Trophoblast cell (in vitro differentiated cells and primary cell): ENCODE data around the gene UBR2.
"Not testable (repeated sequence)": the region's sequence is repeated elsewhere in the genome, so short reads cannot be mapped to it uniquely, and the experiment has no call there.

Source experiments
- DNase-seq, 2 donors: peaks; one replicate each; pipeline ENCODE4 v3.0.0-alpha.2; 2016
- H2AFZ ChIP-seq: 2 replicates; pipeline ENCODE4 v1.6.1; 2013; ENCODE audit warnings: low read length, moderate library complexity, mild to moderate bottlenecking; ENCODE audit not compliant: insufficient read depth, poor library complexity
- H2AK5ac ChIP-seq: 2 replicates; pipeline ENCODE4 v1.6.1; 2013; ENCODE audit warnings: mild to moderate bottlenecking, low read length
- H2BK120ac ChIP-seq: 2 replicates; pipeline ENCODE4 v1.6.1; 2013; ENCODE audit warnings: low read length, mild to moderate bottlenecking, moderate library complexity; ENCODE audit not compliant: insufficient read depth, poor library complexity
- H2BK12ac ChIP-seq: 2 replicates; pipeline ENCODE4 v1.6.1; 2013; ENCODE audit warnings: mild to moderate bottlenecking, low read length, moderate library complexity
- H2BK5ac ChIP-seq: 2 replicates; pipeline ENCODE4 v1.6.1; 2013; ENCODE audit warnings: low read length, low read depth, moderate library complexity, mild to moderate bottlenecking; ENCODE audit not compliant: poor library complexity
- H3K14ac ChIP-seq: 2 replicates; pipeline ENCODE4 v1.6.1; 2013; ENCODE audit warnings: mild to moderate bottlenecking, low read length
- H3K18ac ChIP-seq: 2 replicates; pipeline ENCODE4 v1.6.1; 2013; ENCODE audit warnings: mild to moderate bottlenecking, low read length
- H3K23ac ChIP-seq: 2 replicates; pipeline ENCODE4 v1.6.1; 2013; ENCODE audit warnings: low read length
- H3K27ac ChIP-seq: 2 replicates; pipeline ENCODE4 v1.5.1; 2013; ENCODE audit warnings: low read depth, mild to moderate bottlenecking, inconsistent platforms, low read length, moderate library complexity
- H3K27me3 ChIP-seq: 2 replicates; pipeline ENCODE4 v1.6.1; 2013; ENCODE audit warnings: inconsistent platforms, mild to moderate bottlenecking, low read length, moderate library complexity; ENCODE audit not compliant: insufficient read depth
- H3K36me3 ChIP-seq, 2 experiments: 1 replicate in 1 of 2; 2 replicates in 1 of 2; pipeline ENCODE4 v1.6.1; 2013; ENCODE audit warnings: low read length in 2 of 2, mild to moderate bottlenecking in 2 of 2, moderate library complexity in 1 of 2; ENCODE audit not compliant: insufficient read depth in 2 of 2, control insufficient read depth in 1 of 2
- H3K4ac ChIP-seq: 2 replicates; pipeline ENCODE4 v1.6.1; 2013; ENCODE audit warnings: low read depth, mild to moderate bottlenecking, low read length, moderate library complexity
- H3K4me1 ChIP-seq, 2 experiments: 1 replicate in 1 of 2; 2 replicates in 1 of 2; pipeline ENCODE4 v1.6.1; 2013; ENCODE audit warnings: low read length in 2 of 2, mild to moderate bottlenecking in 2 of 2, moderate library complexity in 1 of 2; ENCODE audit not compliant: insufficient read depth in 2 of 2, control insufficient read depth in 1 of 2
- H3K4me2 ChIP-seq: 2 replicates; pipeline ENCODE4 v1.6.1; 2013; ENCODE audit warnings: inconsistent platforms, mild to moderate bottlenecking, low read length, moderate library complexity
- H3K4me3 ChIP-seq: 2 replicates; pipeline ENCODE4 v1.5.1; 2013; ENCODE audit warnings: mild to moderate bottlenecking, low read depth, low read length, inconsistent platforms
- H3K79me1 ChIP-seq: one replicate; pipeline ENCODE4 v1.6.1; 2013; ENCODE audit warnings: low read length
- H3K79me2 ChIP-seq: 2 replicates; pipeline ENCODE4 v1.6.1; 2013; ENCODE audit warnings: low read length, mild to moderate bottlenecking; ENCODE audit not compliant: control insufficient read depth, insufficient read depth, poor library complexity
- H3K9ac ChIP-seq: 2 replicates; pipeline ENCODE4 v1.6.1; 2013; ENCODE audit warnings: mild to moderate bottlenecking, low read length
- H3K9me3 ChIP-seq: 2 replicates; pipeline ENCODE4 v1.6.1; 2013; ENCODE audit warnings: low read depth, mild to moderate bottlenecking, control low read depth, inconsistent platforms, low read length; ENCODE audit not compliant: insufficient read depth
- H4K12ac ChIP-seq: 2 replicates; pipeline ENCODE4 v1.6.1; 2013; ENCODE audit warnings: low read depth, mild to moderate bottlenecking, low read length, moderate library complexity
- H4K8ac ChIP-seq: 2 replicates; pipeline ENCODE4 v1.6.1; 2013; ENCODE audit warnings: low read depth, mild to moderate bottlenecking, low read length, moderate library complexity
- H4K91ac ChIP-seq: one replicate; pipeline ENCODE4 v1.6.1; 2013; ENCODE audit warnings: low read depth, mild to moderate bottlenecking, low read length, moderate library complexity
- WGBS: extraction: QIAGEN DNeasy Blood & Tissue Kit; methylation state at CpG from one replicate; pipeline ENCODE4 v1.1.7; 2013; ENCODE audit warnings: missing lambda C conversion rate; ENCODE audit not compliant: insufficient read length, insufficient coverage; ENCODE audit errors: extremely low coverage; 5-methylcytosine and 5-hydroxymethylcytosine counted together

The UBR2 gene

DNA sequence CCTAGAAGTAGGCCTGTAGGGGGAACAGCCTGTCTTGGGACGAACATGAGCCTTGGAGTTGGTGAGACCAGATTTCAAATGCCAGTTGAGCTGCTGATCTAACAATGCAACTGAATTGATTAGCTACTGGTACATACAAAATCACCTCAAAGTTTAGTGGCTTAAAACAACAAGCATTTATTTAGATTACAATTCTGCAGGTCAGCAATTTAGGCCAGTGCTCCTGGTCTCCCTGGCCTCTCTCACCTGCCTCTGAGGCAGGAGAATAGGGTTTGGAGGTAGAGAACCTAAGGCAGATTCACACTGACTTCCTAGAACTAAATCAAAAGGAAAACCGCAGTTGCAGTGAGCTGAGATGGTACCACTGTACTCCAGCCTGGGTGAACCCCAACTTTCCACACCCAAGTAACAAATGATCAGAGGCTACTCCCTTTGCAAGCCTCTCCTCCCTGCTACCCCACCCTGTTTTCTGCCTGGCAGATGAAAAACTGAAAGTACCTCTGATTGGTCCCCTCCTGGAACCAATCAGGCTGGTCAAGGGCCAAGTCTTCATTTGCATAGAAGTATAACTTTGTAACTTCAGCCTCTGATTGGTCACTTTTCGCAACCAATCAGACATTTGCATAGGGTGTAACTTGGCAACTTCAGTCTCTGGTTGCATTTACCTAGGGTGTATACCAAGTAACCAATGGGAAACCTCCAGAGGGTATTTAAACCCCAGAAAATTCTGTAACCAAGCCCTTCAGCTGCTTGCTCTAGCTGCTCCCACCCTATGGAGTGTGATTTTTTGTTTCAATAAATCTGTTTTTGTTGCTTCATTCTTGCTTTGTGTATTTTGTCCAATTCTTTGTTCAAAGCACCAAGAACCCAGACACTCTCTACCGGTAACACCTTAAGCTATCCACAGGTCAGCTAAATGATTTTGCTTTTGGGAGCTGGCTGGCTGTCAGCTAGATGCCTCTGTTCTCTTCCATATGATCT is 8.1 kb upstream of the UBR2 start:
- no peak overlapping the region for H4K8ac ChIP-seq
- H3K14ac ChIP-seq: no peak overlapping the region
- H3K4me1 ChIP-seq: no peaks in the 10 kb centered on the region
- no peak overlapping the region for H3K18ac ChIP-seq
- H4K91ac ChIP-seq: no peak overlapping the region
- no peaks in the 10 kb centered on the region for H3K27me3 ChIP-seq
- no peaks in the 10 kb centered on the region for H3K79me2 ChIP-seq
- H3K4me2 ChIP-seq: no peak overlapping the region
- no peak overlapping the region for H3K4me3 ChIP-seq
- H3K9ac ChIP-seq: no peak overlapping the region
- H3K9me3 ChIP-seq: no peaks in the 10 kb centered on the region
- H4K12ac ChIP-seq: no peak overlapping the region
- H3K27ac ChIP-seq: no peak overlapping the region
- H2BK5ac ChIP-seq: no peak overlapping the region
- no peaks in the 10 kb centered on the region for H3K36me3 ChIP-seq
- H2AK5ac ChIP-seq: no peak overlapping the region
- no peak overlapping the region for H2BK120ac ChIP-seq
- no CpG with 5 or more reads among the region's 4 CpGs for WGBS
- no peak overlapping the region for H3K4ac ChIP-seq
- no peak overlapping the region for H2BK12ac ChIP-seq
- H2AFZ ChIP-seq: no peak overlapping the region
- H3K23ac ChIP-seq: no peak overlapping the region
- no peaks in the 10 kb centered on the region for H3K79me1 ChIP-seq
- no peak for DNase-seq

DNA sequence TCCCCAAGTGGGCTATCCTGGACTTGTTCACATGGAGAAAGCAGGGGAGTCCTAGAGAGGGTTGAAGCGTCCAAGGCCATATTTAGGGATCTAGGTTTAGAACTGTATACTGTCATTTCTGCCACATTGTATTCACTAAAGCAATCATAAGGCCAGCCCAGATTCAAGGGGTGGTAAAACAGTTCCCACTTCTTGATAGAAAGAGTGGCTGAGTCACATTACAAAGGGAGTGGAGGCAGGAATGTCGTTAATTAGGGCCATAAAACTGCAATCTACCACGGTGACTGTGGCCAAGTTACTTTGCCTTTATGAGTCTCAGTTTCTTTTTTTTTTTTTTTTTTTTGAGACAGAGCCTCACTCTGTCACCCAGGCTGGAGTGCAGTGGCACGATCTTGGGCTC is 7.4 kb upstream of the UBR2 start:
- Histone ChIP-seq H3K18ac (no peak overlapping the region), H3K4me1 (no peaks in the 10 kb centered on the region), H3K23ac (no peak overlapping the region), H3K4me2 (no peak overlapping the region), H3K27ac (no peak overlapping the region), H3K79me2 (no peaks in the 10 kb centered on the region), H2AFZ (no peak overlapping the region), H3K14ac (no peak overlapping the region), H3K79me1 (no peaks in the 10 kb centered on the region), H2BK120ac (no peak overlapping the region), H3K4me3 (no peak overlapping the region), H3K36me3 (no peaks in the 10 kb centered on the region), H2AK5ac (no peak overlapping the region), H4K12ac (no peak overlapping the region), H3K9me3 (no peaks in the 10 kb centered on the region), H2BK5ac (no peak overlapping the region), H3K27me3 (no peaks in the 10 kb centered on the region), H3K9ac (no peak overlapping the region), H2BK12ac (no peak overlapping the region), H4K8ac (no peak overlapping the region), H4K91ac (no peak overlapping the region), H3K4ac (no peak overlapping the region)
- no peak for DNase-seq
- whole genome bisulfite sequencing: no CpG with 5 or more reads among the region's 4 CpGs

GRCh38 chr6:42559276-42559675 is 4.6 kb upstream of the UBR2 start:
- not testable (repeated sequence) for H3K9me3 ChIP-seq, H2AK5ac ChIP-seq, H2BK5ac ChIP-seq, H3K27ac ChIP-seq, H3K23ac ChIP-seq, H2AFZ ChIP-seq, H3K79me2 ChIP-seq, H3K4ac ChIP-seq, H3K4me1 ChIP-seq, H2BK12ac ChIP-seq, H3K36me3 ChIP-seq, H3K4me2 ChIP-seq, H4K12ac ChIP-seq, H3K14ac ChIP-seq, H4K91ac ChIP-seq, H3K9ac ChIP-seq, H2BK120ac ChIP-seq, H3K4me3 ChIP-seq, H4K8ac ChIP-seq, DNase-seq, H3K27me3 ChIP-seq, H3K79me1 ChIP-seq, H3K18ac ChIP-seq
- no CpG with 5 or more reads among the region's 6 CpGs for WGBS

DNA sequence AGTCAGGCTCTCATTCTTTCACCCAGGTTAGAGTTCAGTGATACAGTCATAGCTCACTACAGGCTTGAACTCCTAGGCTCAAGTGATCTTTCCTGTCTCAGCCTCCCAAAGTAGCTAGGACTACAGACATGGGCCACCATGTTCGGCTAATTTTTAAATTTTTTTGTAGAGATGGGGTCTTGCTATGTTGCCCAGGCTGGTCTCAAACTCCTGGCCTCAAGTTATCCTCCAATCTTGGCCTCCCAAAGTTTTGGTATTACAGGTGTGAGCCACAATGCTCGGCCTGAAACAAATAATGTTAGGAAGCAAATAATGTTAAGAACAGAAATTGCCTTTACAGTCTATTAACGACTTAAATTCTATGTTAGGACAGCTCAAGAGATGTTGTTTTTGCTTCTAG is 1.8 kb upstream of the UBR2 start:
- no peak for DNase-seq
- Histone ChIP-seq H3K9me3 (no peaks in the 10 kb centered on the region), H3K4me3 (no peak overlapping the region), H3K14ac (no peak overlapping the region), H3K27ac (no peak overlapping the region), H2AFZ (no peak overlapping the region), H3K4me2 (no peak overlapping the region), H4K8ac (no peak overlapping the region), H2BK120ac (no peak overlapping the region), H3K23ac (no peak overlapping the region), H3K27me3 (no peaks in the 10 kb centered on the region), H3K9ac (no peak overlapping the region), H2BK12ac (no peak overlapping the region), H4K12ac (no peak overlapping the region), H3K4me1 (peaks cover 3% of the 10 kb centered on the region in 2 experiments), H3K79me1 (peaks cover 8% of the 10 kb centered on the region), H2AK5ac (no peak overlapping the region), H3K79me2 (peaks cover 11% of the 10 kb centered on the region), H3K18ac (no peak overlapping the region), H3K36me3 (peaks cover 0 to 2% of the 10 kb centered on the region in 2 experiments), H2BK5ac (no peak overlapping the region), H3K4ac (no peak overlapping the region), H4K91ac (no peak overlapping the region)
- WGBS: no CpG with 5 or more reads among the region's 3 CpGs
